DOHH2 (cell line): ENCODE data around the gene BTBD16.

ENCODE experiments used
- H3F3A ChIP-seq: fragments of 200-600 bp; sonication (generic), shearing (Covaris generic); 2 replicates; pipeline ENCODE4 v1.6.0; 2016; ENCODE audit warnings: antibody characterized with exemption, mild to moderate bottlenecking; ENCODE audit not compliant: control insufficient read depth, insufficient read depth
- H3K27ac ChIP-seq: fragments of 200-600 bp; sonication (generic); 2 replicates; pipeline ENCODE4 v1.5.1; 2014; ENCODE audit warnings: low read depth, mild to moderate bottlenecking, low read length, moderate library complexity
- H3K27me3 ChIP-seq: fragments of 200-600 bp; sonication (generic); 2 replicates; pipeline ENCODE4 v1.6.1; 2014; ENCODE audit warnings: mild to moderate bottlenecking, low read length, mixed read lengths; ENCODE audit not compliant: control insufficient read depth
- H3K36me3 ChIP-seq: fragments of 200-600 bp; sonication (generic); 2 replicates; pipeline ENCODE4 v1.6.1; 2014; ENCODE audit warnings: mild to moderate bottlenecking, low read length, moderate library complexity, mixed read lengths; ENCODE audit not compliant: control insufficient read depth
- H3K4me1 ChIP-seq: fragments of 200-600 bp; sonication (generic); 2 replicates; pipeline ENCODE4 v1.6.1; 2014; ENCODE audit warnings: mild to moderate bottlenecking, low read length, mixed read lengths; ENCODE audit not compliant: control insufficient read depth
- H3K4me2 ChIP-seq: fragments of 200-600 bp; sonication (generic); 2 replicates; pipeline ENCODE4 v1.6.0; 2014; ENCODE audit warnings: mild to moderate bottlenecking, low read length, moderate library complexity
- H3K4me3 ChIP-seq: fragments of 200-600 bp; sonication (generic); 2 replicates; pipeline ENCODE4 v1.5.1; 2014; ENCODE audit warnings: mild to moderate bottlenecking, low read length, mixed read lengths
- H3K79me2 ChIP-seq: fragments of 200-600 bp; sonication (generic); 2 replicates; pipeline ENCODE4 v1.6.1; 2014; ENCODE audit warnings: mild to moderate bottlenecking, low read length, mixed read lengths; ENCODE audit not compliant: control insufficient read depth
- H3K9me2 ChIP-seq: fragments of 200-600 bp; sonication (generic); replicated peaks from 2 replicates; pipeline ENCODE4 v1.6.1; 2014; ENCODE audit warnings: mild to moderate bottlenecking, low read length, mixed read lengths; ENCODE audit not compliant: control insufficient read depth
- H3K9me3 ChIP-seq: fragments of 200-600 bp; sonication (generic); 2 replicates; pipeline ENCODE4 v1.6.1; 2014; ENCODE audit warnings: antibody characterized with exemption, low read length, mixed read lengths; ENCODE audit not compliant: control insufficient read depth, insufficient read depth
- H4K20me1 ChIP-seq: fragments of 200-600 bp; sonication (generic); 2 replicates; pipeline ENCODE4 v1.6.0; 2014; ENCODE audit warnings: low read depth, mild to moderate bottlenecking, antibody characterized with exemption, low read length, moderate library complexity; ENCODE audit not compliant: control insufficient read depth, insufficient read depth
- EZH2phosphoT487 ChIP-seq: fragments of 200-600 bp; sonication (generic); IDR thresholded peaks from 2 replicates; pipeline ENCODE4 v1.6.1; 2017; ENCODE audit warnings: borderline replicate concordance, mild to moderate bottlenecking, antibody characterized with exemption, low read length, moderate library complexity, mixed read lengths
- TF ChIP-seq, protein P1 (sequence below): fragments of 200-600 bp; sonication (generic); IDR thresholded peaks from one replicate; pipeline ENCODE4 v1.5.1; 2014; ENCODE audit warnings: antibody characterized with exemption, mild to moderate bottlenecking, low read depth, low read length; ENCODE audit not compliant: poor library complexity, severe bottlenecking

The BTBD16 gene

DNA sequence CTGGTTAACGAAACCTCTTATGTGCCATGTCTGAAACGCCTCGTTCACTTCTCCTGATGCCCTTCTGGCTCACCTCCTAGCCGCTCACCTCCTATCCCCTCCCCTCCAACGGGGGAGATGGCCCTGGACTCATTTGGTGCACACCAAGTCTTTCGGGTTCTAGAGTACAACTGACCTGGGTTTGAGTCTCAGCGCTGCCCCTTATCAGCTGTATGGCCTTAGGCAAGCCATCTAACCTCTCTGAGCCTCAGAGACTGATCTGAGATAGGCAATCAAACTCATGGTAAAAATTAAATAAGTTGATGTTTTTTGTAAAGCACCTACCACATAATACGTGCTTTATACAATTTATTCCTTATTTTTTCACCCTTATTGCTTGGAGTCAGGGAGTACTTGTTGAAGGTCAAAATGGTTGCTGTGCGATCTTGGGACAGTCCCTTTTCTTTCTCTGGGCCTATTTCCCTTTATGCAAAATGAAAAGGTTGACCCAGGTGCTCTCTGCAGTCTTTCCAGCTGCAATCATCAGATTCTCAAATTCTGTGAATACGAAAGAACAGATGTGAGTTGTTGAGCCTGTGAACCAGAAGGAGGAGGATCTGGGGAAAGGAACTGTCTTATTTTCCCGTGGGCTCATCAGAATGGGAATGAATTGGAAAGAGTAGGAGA is 72.2 kb downstream of the BTBD16 start:
- Histone ChIP-seq H3K27me3 (0 out of 2 replicates have a peak, but pooled peaks cover 4% of the 10 kb centered on the region), H3K9me2 (no peaks in the 10 kb centered on the region), H3K79me2 (no peaks in the 10 kb centered on the region), H3K4me1 (peaks cover 26% of the 10 kb centered on the region), H3K9me3 (no peaks in the 10 kb centered on the region), H3K4me3 (no peak overlapping the region), H4K20me1 (no peaks in the 10 kb centered on the region), H3K36me3 (no peaks in the 10 kb centered on the region), H3K27ac (no peak overlapping the region), H3K4me2 (peak overlapping the region; percentile 33), H3F3A (no peaks in the 10 kb centered on the region; the same call in 1 of the 2 replicates)
- no peak for TF ChIP-seq EZH2phosphoT487
- TF ChIP-seq, protein P1, sequence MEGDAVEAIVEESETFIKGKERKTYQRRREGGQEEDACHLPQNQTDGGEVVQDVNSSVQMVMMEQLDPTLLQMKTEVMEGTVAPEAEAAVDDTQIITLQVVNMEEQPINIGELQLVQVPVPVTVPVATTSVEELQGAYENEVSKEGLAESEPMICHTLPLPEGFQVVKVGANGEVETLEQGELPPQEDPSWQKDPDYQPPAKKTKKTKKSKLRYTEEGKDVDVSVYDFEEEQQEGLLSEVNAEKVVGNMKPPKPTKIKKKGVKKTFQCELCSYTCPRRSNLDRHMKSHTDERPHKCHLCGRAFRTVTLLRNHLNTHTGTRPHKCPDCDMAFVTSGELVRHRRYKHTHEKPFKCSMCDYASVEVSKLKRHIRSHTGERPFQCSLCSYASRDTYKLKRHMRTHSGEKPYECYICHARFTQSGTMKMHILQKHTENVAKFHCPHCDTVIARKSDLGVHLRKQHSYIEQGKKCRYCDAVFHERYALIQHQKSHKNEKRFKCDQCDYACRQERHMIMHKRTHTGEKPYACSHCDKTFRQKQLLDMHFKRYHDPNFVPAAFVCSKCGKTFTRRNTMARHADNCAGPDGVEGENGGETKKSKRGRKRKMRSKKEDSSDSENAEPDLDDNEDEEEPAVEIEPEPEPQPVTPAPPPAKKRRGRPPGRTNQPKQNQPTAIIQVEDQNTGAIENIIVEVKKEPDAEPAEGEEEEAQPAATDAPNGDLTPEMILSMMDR = no peak

DNA sequence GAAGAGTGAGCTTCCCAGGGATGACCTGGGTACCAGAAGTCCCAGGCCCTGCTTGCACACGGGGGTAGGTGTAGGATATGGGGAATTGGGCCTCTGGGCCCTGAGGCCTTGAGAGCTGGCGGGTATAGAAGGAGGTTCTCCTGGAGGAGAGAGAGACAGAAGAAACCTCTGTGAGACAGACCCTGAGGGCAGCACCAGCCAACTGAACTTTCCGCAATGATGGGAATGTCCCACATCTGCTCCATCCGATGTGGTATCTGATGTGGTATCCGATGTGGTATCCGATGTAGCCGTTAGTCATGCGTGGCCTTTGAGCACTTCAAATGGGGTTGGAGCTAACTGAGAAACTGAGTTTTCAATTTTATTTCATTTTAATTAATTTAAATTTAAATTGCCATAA is 72.8 kb downstream of the BTBD16 start:
- Histone ChIP-seq H3K27me3 (0 out of 2 replicates have a peak, but pooled peaks cover 4% of the 10 kb centered on the region), H4K20me1 (no peaks in the 10 kb centered on the region), H3K4me2 (peak overlapping the region; percentile 33), H3K36me3 (no peaks in the 10 kb centered on the region), H3K27ac (no peak overlapping the region), H3K9me3 (no peaks in the 10 kb centered on the region), H3K4me3 (no peak overlapping the region), H3K4me1 (peaks cover 33% of the 10 kb centered on the region), H3K79me2 (no peaks in the 10 kb centered on the region), H3K9me2 (no peaks in the 10 kb centered on the region), H3F3A (no peaks in the 10 kb centered on the region; the same call in 1 of the 2 replicates)
- TF ChIP-seq EZH2phosphoT487 = no peak
- TF ChIP-seq, protein P1 = no peak

DNA sequence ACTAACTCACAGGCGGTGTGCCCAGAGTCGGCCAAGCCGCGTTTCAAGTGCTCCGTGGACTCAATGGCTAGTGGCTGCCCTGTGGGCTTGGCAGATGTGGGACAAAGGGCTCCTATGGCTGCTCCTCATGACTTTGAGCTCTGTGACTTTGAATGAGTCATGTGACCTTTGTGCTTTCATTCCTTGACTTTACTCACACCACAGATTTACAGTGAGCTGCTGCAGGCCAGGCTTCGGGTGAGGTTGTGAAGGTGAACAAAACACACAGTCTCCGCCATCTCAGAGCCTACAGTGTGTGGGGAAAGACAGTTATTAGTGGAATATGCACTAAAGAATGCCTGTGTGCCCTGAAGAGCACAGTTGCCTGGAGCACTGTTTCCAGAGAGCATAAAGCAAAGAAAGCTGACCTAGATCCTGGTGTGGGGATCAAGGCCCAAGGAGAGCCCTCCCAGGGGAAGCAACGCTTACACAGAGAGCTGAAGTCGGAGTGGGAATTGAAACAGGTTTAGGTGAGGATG is 73.7 kb downstream of the BTBD16 start:
- no peaks in the 10 kb centered on the region for H4K20me1 ChIP-seq
- H3K79me2 ChIP-seq = no peaks in the 10 kb centered on the region
- H3K4me2 ChIP-seq = no peak overlapping the region
- H3K4me3 ChIP-seq = no peak overlapping the region
- peaks cover 42% of the 10 kb centered on the region for H3K4me1 ChIP-seq
- H3K36me3 ChIP-seq = no peaks in the 10 kb centered on the region
- H3F3A ChIP-seq = no peaks in the 10 kb centered on the region; the same call in 1 of the 2 replicates
- H3K27me3 ChIP-seq = no peaks in the 10 kb centered on the region
- no peak overlapping the region for H3K27ac ChIP-seq
- TF ChIP-seq EZH2phosphoT487 = no peak
- TF ChIP-seq, protein P1 = no peak
- H3K9me2 ChIP-seq = no peaks in the 10 kb centered on the region
- no peaks in the 10 kb centered on the region for H3K9me3 ChIP-seq
